Left forelimb (tissue), 1 donor: ENCODE data around the gene WDR53.
A peak's percentile ranks its signal among the peaks of the same experiment; 100 is the strongest.
"Not testable (repeated sequence)": the region's sequence is repeated elsewhere in the genome, so short reads cannot be mapped to it uniquely, and the experiment has no call there.

ENCODE experiments used
- DNase-seq: peaks from one replicate; pipeline ENCODE4 v3.0.0-alpha.2; 2018; ENCODE audit warnings: low spot score

WDR53 gene

DNA sequence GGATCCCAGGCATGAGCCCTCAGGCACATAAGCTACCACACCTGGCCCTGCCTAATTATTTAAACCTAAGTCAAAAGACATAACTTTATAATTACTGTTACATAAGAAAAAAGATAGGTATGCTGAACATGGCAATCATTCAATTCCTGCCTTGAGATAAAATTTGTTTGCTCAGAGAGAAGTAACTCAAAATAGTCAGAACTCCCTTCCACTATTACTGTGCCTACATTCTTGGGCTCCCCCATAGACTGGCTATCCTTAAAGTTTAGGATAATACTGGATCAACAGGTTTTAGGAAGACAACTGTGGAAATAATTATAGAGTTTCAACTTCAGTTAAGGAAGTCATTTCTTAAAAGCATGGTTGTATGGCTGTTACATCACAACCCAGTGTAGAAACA is 9.9 kb downstream of the WDR53 start:
- no peak for DNase-seq

DNA sequence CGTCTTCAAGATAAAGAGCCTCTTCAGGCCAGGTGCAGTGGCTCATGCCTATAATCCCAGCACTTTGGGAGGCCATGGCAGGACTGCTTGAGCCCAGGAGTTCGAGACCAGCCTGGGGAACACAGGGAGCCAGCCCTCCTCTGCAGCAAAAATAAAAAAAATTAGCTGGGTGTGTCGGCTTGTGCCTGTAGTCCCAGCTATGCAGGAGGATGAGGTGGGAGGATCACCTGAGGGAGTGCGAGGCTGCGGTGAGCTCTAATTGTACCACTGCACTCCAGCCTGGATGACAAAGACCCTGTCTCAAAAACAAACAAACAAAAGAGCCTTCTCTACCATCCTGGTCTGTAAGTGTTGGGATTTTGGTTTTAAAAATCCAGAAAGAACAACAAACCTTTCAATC is 11.1 kb downstream of the WDR53 start:
- DNase-seq = no peak

DNA sequence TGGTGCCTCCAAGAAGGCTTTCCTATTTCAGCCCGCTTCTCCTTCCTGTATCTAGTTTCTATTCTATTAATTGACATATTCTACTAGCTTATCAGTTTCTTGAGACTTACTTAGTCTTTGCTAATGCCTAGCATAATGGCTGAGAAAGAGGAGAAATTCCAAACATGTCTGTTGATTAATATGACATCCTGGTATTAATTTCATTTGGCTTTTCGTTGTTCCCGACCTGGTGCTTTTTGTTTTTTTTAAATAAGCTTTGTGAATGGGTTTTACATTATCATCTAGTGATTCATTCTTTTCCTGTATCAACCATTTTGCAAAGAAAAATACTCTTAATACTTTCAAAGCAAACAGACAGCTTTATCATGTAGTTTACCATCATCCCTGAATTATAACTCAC is 13.1 kb downstream of the WDR53 start:
- DNase-seq = no peak

DNA sequence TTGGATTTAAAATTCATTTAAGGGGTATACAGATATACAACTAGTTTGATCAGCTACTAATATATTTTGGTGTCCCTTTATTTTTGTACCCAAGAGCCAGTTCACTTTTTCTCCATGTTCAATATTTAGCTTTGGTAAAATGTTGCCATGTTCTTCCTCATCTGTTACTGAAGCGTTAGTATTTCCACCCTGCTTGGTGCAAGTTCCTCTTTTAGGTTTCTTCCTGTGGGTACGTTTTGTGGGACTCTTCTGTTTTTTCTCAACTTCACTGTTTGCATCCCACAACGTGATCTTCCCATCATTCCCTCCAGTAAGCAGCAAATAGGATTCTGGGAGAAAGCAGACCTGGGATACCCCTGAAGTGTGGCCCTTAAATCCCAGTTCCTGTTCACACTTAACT is 14.1 kb downstream of the WDR53 start:
- DNase-seq = no peak

DNA sequence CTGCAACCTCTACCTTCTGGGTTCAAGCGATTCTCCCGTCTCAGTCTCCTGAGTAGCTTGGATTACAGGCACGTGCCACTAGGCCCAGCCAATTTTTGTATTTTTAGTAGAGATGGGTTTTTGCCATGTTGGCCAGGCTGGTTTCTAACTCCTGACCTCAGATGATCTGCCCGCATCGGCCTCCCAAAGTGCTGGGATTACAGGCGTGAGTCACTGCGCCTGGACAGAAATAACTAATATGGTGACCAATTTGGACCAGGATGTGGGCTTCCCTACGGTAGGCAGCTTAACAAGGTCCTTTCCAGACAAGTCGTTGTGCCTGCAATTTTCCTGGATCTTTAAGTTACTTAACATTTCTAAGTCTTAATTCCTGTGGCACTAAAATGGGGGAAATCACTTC is 14.8 kb downstream of the WDR53 start:
- DNase-seq = no peak

DNA sequence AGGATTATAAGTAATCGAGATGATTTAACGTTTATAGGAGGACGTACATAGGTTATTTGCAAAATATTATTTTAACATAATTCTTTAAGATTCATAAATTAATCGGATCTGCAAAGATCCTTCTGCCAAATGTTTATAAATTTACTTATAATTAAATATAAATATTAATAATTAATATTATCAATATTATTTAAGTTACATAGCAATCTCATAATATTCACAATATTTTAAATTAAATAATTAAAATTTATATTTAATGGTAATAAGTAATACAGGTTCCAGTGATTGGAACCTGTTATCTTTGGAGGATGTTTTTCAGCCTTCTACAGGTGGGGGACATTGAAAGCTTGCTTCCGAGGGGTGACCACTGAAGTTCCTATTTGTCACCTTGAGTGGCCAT is 16.1 kb downstream of the WDR53 start:
- no peak for DNase-seq

DNA sequence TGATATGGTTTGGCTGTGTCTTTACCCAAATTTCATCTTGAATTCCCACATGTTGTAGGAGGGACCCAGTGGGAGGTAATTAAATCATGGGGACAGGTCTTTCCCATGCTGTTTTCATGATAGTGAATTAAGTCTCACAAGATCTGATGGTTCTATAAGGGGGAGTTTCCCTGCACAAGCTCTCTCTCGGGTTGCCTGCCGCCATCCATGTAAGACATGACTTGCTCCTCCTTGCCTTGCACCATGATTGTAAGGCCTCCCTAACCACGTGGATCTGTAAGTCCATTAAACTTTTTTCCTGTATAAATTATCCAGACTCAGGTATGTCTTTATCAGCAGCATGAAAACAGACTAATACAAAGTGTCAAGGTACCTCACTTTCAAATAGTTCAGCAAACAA is 18.2 kb downstream of the WDR53 start:
- not testable (repeated sequence) for DNase-seq

DNA sequence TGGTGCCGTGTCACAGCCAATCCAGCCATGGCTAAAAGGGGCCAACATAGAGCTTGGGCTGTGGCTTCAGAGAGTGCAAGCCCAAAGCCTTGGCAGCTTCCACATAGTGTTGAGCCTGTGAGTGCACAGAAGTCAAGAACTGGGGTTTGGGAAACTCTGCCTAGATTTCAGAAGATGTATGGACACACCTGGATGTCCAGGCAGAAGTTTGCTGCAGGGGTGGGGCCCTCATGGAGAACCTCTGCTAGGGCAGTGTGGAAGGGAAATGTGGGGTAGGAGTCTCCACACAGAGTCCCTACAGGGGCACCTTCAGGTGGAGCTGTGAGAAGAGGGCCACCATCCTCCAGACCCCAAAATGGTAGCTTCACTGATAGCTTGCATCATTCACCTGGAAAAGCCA is 19.0 kb downstream of the WDR53 start:
- DNase-seq = not testable (repeated sequence)

DNA sequence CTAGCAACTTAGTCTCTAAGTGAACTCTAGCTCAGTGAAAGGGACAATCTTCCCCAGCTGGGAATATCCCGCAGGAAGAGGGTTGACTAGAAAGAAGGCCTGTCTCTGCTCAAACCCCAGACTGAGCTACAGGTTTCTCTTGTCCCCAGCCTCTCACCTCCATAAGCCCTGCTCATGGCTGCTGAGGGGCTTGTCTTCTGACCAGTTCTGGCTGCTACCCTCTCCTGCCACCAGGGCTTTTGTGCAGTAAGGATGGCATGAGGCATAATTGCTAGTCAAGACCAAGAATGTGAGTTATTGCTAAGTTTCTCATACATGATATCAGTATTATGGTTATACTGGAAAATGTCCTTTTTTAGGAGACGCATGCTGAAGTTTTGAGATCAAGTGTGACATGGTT is 21.3 kb downstream of the WDR53 start:
- DNase-seq = no peak

DNA sequence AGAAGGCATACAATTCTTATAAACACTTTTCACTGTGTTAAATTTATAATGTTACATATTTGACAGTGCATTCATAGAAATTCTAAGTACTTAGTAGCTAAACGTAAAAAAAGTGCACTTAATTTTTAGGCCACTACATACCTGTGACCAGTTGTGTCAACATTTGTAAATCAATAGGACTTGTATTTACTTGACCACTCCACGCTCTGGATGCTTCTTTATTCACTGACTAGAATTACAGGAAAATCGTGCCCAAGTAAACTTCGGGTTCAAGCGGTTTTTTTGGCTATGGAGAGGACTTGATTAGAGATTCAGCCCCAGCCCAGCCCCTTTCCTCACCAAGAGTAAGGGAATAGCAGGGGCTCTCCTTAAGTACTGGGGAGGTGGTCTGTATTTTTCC is 21.8 kb downstream of the WDR53 start:
- no peak for DNase-seq

DNA sequence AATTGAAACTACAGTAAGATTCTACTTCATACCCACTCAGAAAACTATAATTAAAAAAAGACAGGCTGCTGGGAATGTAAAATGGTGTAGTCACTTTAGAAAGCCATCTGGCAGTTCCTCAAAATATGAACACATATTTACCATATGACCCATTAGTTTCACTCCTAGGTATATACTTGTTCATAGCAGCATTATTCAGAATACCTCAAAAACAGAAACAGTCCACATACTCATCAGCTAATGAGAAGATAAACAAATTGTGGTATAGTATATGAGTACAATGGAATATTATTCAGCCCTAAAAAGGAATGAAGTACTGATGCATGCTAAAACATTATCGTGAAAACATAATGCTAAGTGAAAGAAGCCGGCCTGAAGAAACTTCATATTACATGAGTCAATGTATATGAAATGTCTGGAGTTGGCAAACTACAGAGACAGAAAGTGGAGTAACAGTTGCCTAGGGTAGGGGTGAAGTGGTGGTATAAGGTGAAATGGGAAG is 23.8 kb downstream of the WDR53 start:
- no peak for DNase-seq

DNA sequence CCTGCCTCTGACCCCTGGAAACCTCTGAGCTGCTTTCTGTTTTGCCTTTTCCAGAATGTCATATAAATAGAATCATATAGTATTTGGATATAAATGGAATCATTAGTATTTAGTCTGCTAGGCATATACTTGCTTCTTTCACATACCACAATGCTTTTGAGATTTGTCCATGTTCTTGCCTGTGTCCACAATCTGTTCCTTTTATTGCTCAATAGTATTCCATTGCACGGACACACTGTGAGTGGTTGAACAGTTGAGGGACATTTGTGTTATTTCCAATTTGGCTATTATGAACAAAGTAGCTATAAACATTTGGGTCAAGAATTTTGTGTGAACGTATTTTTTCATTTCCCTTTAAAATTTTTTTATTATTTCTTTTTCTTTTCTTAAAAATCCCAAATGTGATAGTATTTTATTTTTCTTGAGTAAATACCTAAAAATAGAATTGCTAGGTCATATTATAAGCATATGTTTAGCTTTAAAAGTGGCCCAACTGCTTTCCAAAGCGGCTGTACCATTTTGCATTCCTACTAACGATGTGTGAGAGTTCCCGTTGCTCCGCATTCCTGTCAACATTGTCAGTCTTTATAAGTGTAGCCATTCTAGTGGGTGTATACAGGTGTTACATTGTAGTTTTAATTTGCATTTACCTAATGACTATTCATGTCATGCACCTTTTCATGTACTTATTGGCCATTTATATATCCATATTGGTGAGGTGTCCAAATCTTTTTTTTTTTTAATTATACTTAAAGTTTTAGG is 26.5 kb downstream of the WDR53 start:
- no peak for DNase-seq

DNA sequence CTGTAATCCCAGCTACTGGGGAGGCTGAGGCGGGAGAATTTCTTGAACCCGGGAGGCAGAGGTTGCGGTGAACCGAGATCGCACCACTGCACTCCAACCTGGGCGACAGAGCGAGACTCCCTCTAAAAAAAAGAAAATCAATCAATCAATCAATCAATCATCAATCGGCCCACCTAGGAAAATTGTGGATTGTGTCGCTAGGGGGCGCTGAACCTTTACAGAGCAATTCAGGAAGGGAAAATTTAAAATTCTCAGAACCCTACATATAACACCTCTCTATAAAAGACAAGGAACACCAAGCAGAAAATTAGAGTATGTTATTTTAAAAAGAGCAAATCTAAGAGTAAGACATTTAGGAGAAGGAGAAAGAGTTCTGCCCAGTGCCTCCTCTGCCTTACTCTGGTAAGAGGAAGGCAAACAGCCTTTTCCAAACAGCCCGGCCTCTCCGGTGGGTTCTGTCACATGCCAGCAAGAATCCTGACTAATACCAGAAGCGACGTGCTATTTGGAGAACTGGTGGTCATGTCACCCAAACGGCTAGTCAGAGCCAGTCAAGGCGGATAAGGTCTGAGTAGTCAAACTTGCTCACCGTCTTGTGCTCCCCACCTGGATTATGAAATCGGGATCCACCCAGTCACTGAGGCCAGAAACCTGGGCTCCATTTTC is 30.9 kb downstream of the WDR53 start:
- DNase-seq = no peak

DNA sequence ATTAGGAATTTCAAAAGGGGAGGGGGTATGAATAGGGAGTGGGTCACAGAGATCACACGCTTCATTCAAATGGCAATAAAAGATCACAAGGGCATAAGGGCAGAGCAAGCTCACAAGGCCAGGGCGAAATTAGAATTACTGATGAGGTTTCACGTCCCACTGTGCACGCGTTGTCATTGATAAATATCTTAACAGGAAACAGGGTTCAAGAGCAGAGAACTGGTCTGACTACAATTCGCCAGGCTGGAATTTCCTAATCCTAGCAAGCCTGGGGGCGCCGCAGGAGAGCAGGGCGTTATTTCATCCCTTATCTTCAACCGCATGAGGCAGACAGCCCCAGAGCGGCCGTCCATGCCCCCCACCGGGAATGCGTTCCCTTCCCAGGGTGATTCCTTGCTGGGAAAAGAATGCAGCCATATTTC is 35.1 kb downstream of the WDR53 start:
- DNase-seq = no peak

DNA sequence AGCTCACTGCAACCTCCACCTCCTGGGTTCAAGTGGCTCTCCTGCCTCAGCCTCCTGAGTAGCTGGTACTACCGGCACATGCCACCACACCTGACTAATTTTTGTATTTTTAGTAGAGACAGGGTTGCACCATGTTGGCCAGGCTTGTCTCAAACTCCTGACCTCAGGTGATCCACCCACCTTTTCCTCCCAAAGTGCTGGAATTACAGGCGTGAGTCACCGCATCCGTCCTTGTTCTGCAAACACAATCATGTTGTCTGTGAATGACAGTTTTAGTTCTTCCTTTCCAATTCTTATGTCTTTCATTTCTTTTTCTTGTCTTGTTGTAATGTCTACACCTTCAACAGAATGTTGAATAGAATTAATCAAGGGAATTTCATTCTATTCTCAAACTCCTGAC is 36.9 kb downstream of the WDR53 start:
- no peak for DNase-seq

DNA sequence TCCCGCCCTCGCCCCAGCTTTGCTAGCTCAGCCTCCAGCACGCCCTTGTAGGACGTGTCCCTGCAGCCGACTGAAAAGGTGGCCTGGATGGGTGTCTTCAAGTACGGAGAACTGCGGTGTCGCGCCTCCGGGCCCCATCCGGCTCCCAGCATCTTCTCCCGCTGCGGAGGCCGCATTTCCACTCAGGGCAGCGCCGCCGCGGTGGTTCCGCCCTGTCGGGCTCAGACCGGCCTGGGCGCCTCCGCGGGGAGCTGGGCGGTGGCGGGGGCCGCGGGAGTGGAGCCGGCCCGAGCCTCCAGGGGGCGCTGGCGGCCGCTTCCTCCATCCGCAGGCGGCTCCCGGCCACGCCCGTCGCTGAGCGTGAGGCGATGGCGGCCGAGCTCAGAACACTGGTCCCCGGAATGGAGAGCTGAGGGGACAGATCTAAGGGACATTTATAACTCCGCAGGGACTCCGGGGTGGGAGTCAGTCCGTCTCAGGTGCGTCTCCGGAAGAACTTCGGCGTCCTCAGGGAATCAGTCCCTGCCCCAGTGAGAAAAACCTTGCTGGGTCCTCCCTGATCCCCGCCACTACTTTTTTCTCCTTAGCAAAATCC is 39.6 kb downstream of the WDR53 start:
- DNase-seq = peak; percentile 70

DNA sequence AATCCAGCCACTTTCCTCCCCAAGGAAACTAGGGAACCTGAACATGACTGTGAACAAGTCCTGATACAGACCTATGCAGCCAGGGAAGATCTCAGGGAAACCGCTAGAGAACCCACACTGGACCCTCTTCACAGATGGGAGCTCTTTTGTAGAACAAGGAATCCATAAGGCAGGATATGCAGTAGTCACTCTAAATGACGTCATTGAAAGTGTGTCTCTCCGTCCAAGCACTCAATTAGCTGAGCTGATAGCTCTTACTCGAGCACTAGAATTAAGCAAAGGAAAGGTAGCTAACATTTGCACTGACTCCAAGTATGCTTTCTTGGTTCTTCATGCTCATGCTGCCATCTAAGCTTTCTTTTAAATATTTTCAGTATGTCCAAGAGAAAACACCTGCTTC is 43.2 kb downstream of the WDR53 start:
- DNase-seq = no peak

DNA sequence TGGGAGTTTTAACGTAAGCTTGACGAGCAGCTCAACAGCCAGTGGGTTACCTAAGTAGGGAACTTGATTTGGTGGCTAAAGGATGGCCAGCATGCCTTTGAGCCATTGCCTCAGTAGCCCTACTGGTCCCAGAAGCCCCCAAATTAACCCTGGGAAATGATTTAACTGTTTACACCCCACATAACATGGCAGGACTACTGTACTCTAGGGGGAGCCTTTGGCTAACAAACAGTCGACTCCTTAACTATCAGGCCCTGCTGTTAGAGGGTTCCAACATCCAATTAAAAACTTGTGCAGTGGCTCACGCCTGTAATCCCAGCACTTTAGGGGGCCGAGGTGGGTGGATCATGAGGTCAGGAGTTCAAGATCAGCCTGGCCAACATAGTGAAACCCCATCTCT is 43.8 kb downstream of the WDR53 start:
- no peak for DNase-seq

DNA sequence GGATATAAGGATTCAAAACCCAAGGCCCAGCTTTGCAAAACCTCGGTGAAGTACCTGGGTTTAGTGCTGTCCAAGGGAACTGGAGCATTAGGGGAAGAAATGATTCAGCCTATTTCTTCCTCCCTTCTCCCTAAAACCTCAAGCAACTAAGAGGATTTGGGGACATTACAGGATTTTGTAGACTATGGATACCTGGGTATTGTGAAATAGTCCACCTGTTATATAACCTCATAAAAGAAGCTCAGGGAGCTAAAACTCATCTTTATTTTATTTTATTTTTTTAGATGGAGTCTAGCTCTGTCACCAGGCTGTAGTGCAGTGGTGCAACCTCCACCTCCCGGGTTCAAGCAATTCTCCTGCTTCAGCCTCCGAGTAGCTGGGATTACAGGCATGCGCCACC is 44.5 kb downstream of the WDR53 start:
- DNase-seq = no peak

DNA sequence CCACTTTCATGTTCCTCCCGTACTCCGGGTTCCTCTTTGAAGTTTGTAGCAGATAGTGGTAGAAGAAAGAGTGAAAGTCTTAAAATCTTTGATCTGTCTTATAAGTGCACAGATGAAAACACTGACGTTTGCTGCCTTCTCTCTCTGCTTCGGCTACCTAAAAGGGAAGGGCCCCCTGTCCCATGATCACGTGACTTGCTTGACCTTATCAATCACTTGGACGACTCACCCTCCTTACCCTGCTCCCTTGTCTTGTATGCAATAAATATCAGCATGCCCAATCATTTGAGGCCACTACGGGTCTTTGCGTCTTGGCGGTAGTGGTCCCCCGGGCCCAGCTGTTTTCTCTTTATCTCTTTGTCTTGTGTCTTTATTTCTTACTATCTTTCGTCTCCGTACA is 47.1 kb downstream of the WDR53 start:
- DNase-seq = not testable (repeated sequence)

DNA sequence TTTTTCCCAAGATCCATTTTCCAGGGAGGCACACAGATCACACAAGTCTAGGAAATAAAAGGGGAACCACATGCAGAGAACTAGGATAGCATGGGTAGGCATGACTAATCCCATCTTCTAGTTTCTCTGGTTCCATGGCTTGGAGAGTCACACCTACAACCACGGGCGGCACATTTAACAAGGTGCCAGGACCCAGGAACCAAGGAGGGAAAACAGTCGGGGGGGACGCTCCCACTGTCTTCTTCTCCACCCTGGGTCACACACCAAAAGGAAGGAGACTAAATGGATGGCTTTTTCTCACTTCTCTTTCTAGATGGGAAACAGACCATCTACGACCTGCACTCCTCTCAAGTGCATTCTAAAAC is 48.7 kb downstream of the WDR53 start:
- DNase-seq = no peak

DNA sequence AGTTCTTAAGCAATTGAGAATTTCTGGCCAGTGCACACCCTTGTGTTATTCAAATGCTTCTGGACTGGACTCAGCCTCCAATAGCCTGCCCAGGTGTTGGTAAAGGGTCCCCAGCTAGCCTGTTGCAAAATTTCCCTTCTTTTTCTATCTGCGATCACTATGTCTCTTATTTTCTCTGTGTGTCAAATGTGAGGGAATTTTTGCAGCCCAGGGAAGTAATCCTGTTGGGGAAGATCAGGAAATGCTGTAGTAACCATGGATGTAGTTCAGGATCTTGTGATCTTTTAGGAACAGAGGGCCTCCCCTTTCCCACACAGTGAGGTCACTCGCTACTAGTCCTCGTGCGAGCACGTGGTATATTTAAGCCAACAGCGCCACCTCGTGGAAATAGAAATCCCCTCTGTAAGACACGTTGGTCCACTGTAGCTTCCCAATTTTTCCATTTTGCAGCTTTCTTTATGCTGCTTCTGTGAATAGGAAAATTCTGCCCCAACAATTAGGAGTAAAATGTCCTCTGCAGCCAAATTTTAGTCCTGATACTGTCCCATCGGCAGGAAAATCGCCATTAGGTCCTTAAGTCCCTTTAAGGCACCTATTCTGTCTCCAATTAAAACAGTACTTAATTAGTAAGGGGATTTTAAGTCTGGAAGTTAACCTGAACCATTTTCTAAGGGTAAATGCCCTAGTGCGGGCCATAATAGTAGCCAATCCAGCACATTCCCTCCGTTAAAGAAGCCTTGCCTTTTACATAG is 49.2 kb downstream of the WDR53 start:
- DNase-seq = no peak

DNA sequence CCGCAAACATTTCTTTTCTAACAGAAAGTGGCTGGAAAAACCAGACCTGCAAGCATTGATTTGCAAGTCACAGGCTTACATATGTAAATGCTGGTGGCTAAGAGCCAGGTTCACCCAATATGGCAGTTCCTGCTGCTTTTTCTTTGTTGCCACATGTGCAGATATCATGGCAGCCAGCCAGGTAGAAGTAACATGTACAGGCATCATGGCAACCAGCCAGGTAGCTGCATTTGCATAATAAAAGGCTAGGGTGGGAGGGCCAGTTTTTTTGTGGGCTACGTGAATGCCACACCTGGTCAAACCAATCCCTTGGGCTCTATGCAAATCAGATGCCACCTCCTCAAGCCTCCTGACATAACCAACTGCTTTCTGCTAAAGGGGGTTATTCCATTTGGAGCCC is 50.4 kb downstream of the WDR53 start:
- no peak for DNase-seq
